Vagina (tissue), 2 donors: ENCODE data around the gene SH3BP2.

Source experiments
- POLR2A ChIP-seq, 2 donors: fragments of 450-650 bp; IDR thresholded peaks; one replicate each; pipeline ENCODE4 v1.6.1; 2017; ENCODE audit warnings: antibody characterized with exemption in 2 of 2, mild to moderate bottlenecking in 2 of 2, moderate library complexity in 2 of 2
- TF ChIP-seq, protein P1 (sequence below), 3 experiments: fragments of 450-650 bp in 2 of 3; fragments of 200-600 bp in 1 of 3; sonication (generic) in 1 of 3; IDR thresholded peaks; one replicate each; pipeline ENCODE4 v1.5.1; 2017 to 2019; ENCODE audit warnings: antibody characterized with exemption in 3 of 3, mild to moderate bottlenecking in 2 of 3, moderate library complexity in 2 of 3

DNA sequence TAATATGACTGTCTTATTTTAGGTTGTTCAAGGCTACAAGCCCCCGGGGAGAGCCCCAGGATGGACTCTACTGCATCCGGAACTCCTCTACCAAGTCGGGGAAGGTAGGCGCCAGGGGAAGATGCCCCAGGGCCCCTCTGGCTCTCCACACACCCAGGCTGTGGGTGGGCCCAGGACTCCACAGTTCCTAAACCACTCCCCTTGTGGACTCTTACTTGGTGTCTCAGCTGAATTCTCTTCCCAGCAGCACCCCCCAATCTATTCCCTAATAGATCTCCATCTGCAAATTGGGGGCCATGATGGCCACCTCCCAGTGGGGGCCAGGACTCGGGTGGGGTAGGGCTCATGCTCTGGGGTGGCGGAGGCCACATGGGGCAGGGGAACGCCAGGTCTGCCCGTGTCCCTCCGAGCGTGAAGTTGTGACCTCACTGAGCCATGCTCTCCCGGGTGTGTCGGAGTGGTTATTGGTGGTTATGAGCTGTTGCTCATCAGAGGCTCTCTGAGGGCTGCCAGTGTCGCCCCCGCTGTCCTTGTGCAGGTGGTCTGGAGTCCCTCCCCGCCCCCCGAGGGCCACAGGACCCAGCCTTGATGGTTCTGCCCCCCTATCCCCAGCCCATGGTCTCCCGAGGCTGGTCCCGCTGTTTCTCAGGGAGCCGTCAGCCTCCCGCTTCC, 39.6 kb downstream of the SH3BP2 start:
- TF ChIP-seq POLR2A (IDR thresholded peaks at IDR 0.05) = no peak
- TF ChIP-seq, protein P1, sequence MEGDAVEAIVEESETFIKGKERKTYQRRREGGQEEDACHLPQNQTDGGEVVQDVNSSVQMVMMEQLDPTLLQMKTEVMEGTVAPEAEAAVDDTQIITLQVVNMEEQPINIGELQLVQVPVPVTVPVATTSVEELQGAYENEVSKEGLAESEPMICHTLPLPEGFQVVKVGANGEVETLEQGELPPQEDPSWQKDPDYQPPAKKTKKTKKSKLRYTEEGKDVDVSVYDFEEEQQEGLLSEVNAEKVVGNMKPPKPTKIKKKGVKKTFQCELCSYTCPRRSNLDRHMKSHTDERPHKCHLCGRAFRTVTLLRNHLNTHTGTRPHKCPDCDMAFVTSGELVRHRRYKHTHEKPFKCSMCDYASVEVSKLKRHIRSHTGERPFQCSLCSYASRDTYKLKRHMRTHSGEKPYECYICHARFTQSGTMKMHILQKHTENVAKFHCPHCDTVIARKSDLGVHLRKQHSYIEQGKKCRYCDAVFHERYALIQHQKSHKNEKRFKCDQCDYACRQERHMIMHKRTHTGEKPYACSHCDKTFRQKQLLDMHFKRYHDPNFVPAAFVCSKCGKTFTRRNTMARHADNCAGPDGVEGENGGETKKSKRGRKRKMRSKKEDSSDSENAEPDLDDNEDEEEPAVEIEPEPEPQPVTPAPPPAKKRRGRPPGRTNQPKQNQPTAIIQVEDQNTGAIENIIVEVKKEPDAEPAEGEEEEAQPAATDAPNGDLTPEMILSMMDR (IDR thresholded peaks at IDR 0.05) = no peak
